ENCODE results near the gene RER1. TPM values are rescaled to one million over a fixed set of nuclear protein-coding genes. Genes with fewer than 3 reads are reported as not detected.

Gene RER1
- total RNA-seq, 1 experiment from 2014 or later, result 110 TPM

DNA sequence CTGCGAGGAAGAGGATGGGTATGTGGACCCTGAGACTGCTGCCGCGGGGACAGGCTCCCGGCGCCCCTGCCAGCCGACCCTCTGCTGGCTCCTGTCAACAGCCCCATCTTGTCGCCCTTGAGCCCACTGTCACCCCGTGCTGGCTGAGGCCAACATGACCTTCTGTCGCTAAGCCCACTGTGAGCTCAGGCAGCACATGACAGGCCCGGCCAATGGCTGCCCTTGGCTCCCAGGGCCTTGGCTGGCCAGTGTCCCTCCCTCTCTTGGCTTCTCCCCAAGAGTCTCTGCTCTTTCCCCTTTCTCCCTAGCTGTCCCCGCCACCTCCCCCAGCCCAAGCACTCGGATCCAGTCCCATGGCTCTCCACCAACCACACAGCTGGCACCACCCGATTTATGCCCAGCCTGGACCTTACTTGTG is 17.2 kb downstream of the RER1 start:
- H4K20me1 ChIP-seq (ENCODE audit: control insufficient read depth, insufficient read depth, insufficient read length), result no peaks in the 10 kb centered on the region
- no peak overlapping the region for H2BK15ac ChIP-seq (ENCODE audit: low read depth, low read length)
- no peak overlapping the region for H3K18ac ChIP-seq (ENCODE audit: insufficient read length, low read depth, low read length)
- no peak overlapping the region for H2BK120ac ChIP-seq (ENCODE audit: low read depth, low read length, poor library complexity, severe bottlenecking)
- no peak overlapping the region for H3K9ac ChIP-seq (ENCODE audit: extremely low read depth, insufficient read length, low read length)
- no peak overlapping the region for H3K27ac ChIP-seq (ENCODE audit: insufficient read length, low read depth, low read length)
- H3K79me1 ChIP-seq (ENCODE audit: insufficient read depth, low read depth, low read length, poor library complexity, severe bottlenecking), result no peaks in the 10 kb centered on the region
- TF ChIP-seq, protein P1, sequence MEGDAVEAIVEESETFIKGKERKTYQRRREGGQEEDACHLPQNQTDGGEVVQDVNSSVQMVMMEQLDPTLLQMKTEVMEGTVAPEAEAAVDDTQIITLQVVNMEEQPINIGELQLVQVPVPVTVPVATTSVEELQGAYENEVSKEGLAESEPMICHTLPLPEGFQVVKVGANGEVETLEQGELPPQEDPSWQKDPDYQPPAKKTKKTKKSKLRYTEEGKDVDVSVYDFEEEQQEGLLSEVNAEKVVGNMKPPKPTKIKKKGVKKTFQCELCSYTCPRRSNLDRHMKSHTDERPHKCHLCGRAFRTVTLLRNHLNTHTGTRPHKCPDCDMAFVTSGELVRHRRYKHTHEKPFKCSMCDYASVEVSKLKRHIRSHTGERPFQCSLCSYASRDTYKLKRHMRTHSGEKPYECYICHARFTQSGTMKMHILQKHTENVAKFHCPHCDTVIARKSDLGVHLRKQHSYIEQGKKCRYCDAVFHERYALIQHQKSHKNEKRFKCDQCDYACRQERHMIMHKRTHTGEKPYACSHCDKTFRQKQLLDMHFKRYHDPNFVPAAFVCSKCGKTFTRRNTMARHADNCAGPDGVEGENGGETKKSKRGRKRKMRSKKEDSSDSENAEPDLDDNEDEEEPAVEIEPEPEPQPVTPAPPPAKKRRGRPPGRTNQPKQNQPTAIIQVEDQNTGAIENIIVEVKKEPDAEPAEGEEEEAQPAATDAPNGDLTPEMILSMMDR (conservative IDR thresholded peaks at IDR 0.05), result no peak
- H3K4me1 ChIP-seq (ENCODE audit: insufficient read depth, low read length), result no peaks in the 10 kb centered on the region
- no peak overlapping the region for H4K91ac ChIP-seq (ENCODE audit: insufficient read length, low read depth, low read length)
- H2BK5ac ChIP-seq (ENCODE audit: insufficient read length, low read length), result no peak overlapping the region
- H3K56ac ChIP-seq (ENCODE audit: insufficient read length, low read depth, low read length), result no peak overlapping the region
- no CpG with 5 or more reads among the region's 13 CpGs for WGBS (ENCODE audit: extremely low coverage, insufficient read length, low lambda C conversion rate)
- H2BK20ac ChIP-seq (ENCODE audit: low read depth, low read length, poor library complexity, severe bottlenecking), result no peak overlapping the region
- H3K27me3 ChIP-seq (ENCODE audit: insufficient read depth, low read length), result no peaks in the 10 kb centered on the region
- H3K23ac ChIP-seq (ENCODE audit: insufficient read length, low read depth, low read length), result no peak overlapping the region
- H3K4me2 ChIP-seq (ENCODE audit: insufficient read depth, insufficient read length, low read length), result no peak overlapping the region
- H3K4me3 Mint-ChIP-seq, result no peak overlapping the region
- no peak overlapping the region for H3K27ac Mint-ChIP-seq
- no peak overlapping the region for H2AFZ ChIP-seq (ENCODE audit: low read length)
- no peak overlapping the region for H4K5ac ChIP-seq (ENCODE audit: insufficient read length, low read depth, low read length)
- no peak overlapping the region for H3K14ac ChIP-seq (ENCODE audit: insufficient read depth, low read length)
- peaks cover 15% of the 10 kb centered on the region for H3K23me2 ChIP-seq (ENCODE audit: insufficient read length, low read depth, low read length, poor library complexity, severe bottlenecking)
- peaks cover 13 to 55% (median 47%) of the 10 kb centered on the region in 3 experiments; a peak in 6 of 7 replicates for H3K36me3 Mint-ChIP-seq (ENCODE audit: insufficient read depth in 1 of 3, low read depth in 3 of 3)
- no peak for DNase-seq
- no peaks in the 10 kb centered on the region for H3K79me2 ChIP-seq (ENCODE audit: insufficient read depth, low read length)
- no peaks in the 10 kb centered on the region for H3K9me3 Mint-ChIP-seq
- no peak overlapping the region for H4K8ac ChIP-seq (replicated peaks; ENCODE audit: insufficient read length, low read depth, low read length)
- H3T11ph ChIP-seq (ENCODE audit: low read length), result no peak overlapping the region
- no peak overlapping the region for H2AK5ac ChIP-seq (ENCODE audit: insufficient read length, low read length)
- no peak overlapping the region for H3K4ac ChIP-seq (ENCODE audit: low read depth, low read length)
- peaks cover 7 to 14% of the 10 kb centered on the region in 2 experiments for H3K4me1 Mint-ChIP-seq
- H3K9me3 ChIP-seq (ENCODE audit: control insufficient read depth, low read depth, low read length), result no peaks in the 10 kb centered on the region
- H3K27me3 Mint-ChIP-seq (ENCODE audit: low read depth), result no peaks in the 10 kb centered on the region; the same call in none of the 2 replicates
- no peak overlapping the region for H2BK12ac ChIP-seq (ENCODE audit: insufficient read length, low read depth, low read length)
